Right lobe of liver (tissue), 4 donors: ENCODE measurements around the gene CEP112.

ENCODE experiments used
- CTCF ChIP-seq, 4 donors: fragments of 200-600 bp in 3 of 4; fragments of 450-650 bp in 1 of 4; IDR thresholded peaks; one replicate each; pipeline versions ENCODE4 v1.5.1 to v1.8.0; 2016 to 2022; ENCODE audit warnings: antibody characterized with exemption in 4 of 4, mild to moderate bottlenecking in 2 of 4
- POLR2A ChIP-seq: fragments of 450-650 bp; IDR thresholded peaks from one replicate; pipeline ENCODE4 v1.6.1; 2017; ENCODE audit warnings: antibody characterized with exemption, mild to moderate bottlenecking
- donor health status: DM: no; HTN: no; CAD: no.
- donor health status: DM: no; HTN: no; CAD: no.
- donor health status: DM: no; HTN: yes; CAD: no.

GRCh38 chr17:66146394-66146793 is 45.5 kb downstream of the CEP112 start:
- TF ChIP-seq CTCF (IDR thresholded peaks at IDR 0.05), result no peak
- no peak for TF ChIP-seq POLR2A
